TTC549 (cell line): Measurements from ENCODE around the gene LMO1.

Source experiments
- FAIRE-seq: peaks from 2 replicates; lab custom pipeline; 2012; peaks lifted over from hg19 to GRCh38; lab: Jason Lieb, UNC

Gene LMO1

DNA sequence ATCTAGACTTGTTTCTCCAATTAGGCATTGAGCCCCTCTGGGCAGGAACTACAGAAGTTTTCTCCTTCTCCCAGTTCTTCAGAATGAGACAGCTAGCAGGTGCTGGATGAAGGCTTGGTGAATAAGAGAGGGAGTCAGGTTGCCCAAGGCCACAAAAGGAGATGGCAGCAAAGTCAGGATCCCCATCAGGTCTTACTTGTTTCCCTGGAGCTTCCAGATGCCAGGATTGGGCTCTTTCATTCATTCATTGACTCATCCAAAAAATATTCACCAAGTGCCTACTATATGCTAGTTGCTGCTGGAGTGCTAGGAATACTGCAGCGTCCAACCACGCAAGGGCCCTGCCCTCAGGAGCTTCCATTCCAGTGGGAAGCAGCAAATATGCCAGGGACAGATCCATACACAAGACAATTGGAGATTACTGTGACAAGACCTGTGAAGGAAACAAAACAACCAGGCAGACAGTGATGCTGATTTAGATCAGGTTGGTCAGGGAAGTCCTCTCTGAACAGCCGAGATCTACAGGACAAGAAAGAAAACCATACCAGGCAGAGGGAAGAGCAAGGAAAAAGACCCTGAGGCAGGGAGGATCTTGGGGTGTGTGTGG, 24.6 kb upstream of the LMO1 start:
- no peak for FAIRE-seq

- no peak for FAIRE-seq
These were observed 24.0 kb upstream of the LMO1 start for GRCh38 chr11:8287703-8288102.

- FAIRE-seq, result no peak
These were observed 23.6 kb upstream of the LMO1 start for GRCh38 chr11:8287297-8287696.

- FAIRE-seq, result no peak
These were observed 23.2 kb upstream of the LMO1 start for GRCh38 chr11:8286886-8287285.

DNA sequence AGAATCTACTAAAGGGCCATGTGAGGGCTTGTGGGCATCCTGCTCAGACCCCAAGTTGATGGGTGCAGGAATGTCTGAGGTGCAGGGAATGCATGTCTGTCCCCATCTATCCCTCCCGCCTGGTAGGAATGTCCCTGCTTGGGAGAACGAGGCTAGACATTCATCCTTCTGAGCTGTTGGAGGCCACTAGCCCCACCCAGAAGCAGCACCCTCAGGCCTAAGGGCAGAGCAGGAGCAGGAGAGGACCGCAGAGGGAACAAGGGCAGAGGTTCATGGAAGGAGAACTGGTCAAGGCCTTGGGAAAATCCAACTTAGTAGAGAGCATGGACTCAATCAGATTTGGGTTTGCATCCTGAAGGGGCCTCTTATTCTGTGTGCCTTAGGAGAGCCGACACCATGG, 22.1 kb upstream of the LMO1 start:
- FAIRE-seq, result no peak

- no peak for FAIRE-seq
These were observed 21.6 kb upstream of the LMO1 start for GRCh38 chr11:8285228-8285627.

DNA sequence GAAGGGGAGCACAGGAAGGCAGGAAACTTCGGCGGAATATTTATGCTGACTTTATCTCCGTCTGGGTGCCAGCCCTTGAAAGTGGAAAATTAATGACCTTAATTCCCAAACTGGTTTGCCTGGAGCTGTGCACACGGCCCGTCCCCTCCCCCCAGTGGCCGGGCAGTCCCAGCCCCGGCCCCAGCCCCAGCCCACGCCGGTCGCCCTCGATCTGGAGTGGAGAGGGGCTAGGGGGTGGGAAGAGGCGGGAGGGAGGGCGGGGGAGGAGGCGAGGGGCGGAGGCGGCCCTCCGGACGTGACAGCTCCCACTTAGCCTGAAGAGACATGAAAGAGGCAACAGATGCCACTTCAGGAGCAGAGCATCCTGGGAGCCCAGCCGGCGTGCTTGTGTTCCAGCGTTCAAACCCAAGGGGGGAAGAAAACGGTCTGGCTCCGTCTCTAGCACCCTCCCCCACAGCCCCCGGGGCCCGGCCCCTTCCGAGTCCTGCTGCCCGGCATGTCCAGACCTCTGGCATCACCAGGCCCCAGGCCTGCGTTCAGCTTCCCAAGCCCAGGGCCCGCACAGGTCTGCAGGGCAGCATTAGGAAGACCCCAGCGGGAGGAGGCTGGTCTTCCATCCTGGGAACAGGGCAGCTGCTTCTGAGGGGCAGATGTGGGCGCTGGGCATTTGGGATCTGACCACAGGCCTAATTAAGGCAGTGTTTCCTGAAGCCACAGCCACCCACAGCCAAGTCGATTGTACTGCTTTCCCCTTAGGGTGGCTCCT, 20.0 kb upstream of the LMO1 start:
- FAIRE-seq, result no peak

DNA sequence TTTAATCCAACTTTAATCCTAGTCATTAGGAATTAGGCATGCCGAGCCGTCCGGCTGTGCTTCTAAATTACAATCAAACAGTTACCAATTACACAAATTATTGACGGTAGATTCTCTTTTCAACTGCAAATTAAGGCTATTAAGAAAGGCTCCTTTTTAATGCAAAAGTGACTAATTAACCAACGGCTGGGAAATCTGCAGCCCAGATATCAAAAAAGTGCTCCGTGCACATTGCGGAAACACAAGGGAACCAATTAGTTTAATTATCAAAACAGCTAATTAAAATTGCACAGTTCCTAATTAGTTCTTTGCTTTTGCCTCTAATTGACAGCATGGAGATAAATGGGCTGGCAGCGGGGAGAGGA, 19.4 kb upstream of the LMO1 start:
- no peak for FAIRE-seq

- FAIRE-seq, result no peak
These were observed 19.0 kb upstream of the LMO1 start for GRCh38 chr11:8282631-8283030.

GRCh38 chr11:8281266-8281665, 17.6 kb upstream of the LMO1 start:
- no peak for FAIRE-seq

DNA sequence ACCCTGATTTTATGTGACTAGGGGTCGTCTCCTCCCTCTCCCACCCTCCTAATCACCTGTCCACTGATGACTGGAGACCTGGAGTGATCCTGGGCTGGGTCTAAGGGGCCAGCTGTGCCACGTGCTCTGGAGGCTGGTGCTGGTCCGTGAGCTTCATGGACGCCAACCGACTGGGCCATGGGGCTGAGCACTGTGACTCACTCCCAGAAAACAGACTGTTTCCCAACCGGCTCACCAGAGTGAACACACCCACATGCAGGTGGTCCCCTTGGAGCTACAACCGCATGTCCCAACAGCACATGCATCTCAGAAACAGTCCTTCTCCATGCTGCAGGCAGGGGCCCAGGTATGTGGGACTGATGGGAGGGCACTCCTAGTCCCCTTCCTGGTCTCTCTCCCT, 14.0 kb upstream of the LMO1 start:
- no peak for FAIRE-seq

DNA sequence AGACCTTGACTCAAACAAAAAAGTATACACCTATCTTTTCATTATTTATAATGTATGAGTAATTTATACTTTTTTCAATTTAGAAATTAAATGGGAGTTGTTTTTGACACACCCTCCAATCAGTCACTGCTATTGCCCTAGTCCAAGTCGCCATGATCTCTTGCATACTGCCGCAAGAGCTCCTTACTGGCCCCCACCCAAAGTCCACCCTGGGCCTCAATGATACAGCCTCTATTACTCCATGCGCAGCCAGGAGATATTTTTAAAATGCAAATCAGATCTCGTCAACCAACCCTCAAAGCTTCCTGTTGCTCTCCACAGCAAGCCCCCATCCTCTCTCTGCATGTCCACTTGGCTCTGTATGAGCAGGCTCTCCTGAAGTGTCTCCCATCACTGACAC, 12.8 kb upstream of the LMO1 start:
- FAIRE-seq, result no peak

- no peak for FAIRE-seq
These were observed 9.6 kb upstream of the LMO1 start for GRCh38 chr11:8273287-8273686.

DNA sequence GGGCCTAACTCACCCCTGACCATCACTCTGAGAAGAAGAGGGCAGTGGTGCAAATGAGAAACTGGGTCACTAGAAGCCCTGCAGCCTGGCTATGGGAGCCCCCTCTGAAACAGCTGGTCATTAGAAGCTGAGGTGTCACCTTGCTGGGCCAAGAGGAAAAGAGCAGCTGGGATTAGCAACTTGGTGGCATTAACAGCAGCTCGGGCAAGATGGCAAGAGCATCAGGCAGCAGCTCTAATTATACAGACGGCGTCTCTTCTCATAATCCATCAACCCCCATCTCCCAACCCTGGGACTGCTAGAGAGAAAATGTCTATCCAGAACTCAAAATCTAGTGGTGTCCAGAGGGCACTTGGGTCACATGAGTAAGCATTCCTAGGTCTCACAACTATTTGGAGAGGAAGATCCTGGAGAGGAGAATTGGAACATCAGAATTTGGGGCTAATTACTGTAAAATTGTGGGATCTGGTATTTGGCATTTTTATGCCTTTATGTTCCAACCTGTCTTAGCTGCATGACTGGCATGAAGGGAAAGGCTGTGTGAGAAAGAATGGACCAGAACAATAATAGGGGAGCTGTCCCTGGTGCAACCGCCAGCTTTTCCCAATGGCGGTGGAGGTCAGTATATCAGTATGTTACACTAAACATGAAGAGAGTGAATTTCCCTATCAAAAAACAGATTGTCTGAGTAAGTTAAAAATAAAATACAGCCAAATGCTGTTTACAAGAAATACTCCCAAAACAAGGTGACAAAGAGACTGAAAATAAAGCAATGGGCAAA, 7.6 kb upstream of the LMO1 start:
- no peak for FAIRE-seq

- no peak for FAIRE-seq
These were observed 6.0 kb upstream of the LMO1 start for GRCh38 chr11:8269636-8270035.

DNA sequence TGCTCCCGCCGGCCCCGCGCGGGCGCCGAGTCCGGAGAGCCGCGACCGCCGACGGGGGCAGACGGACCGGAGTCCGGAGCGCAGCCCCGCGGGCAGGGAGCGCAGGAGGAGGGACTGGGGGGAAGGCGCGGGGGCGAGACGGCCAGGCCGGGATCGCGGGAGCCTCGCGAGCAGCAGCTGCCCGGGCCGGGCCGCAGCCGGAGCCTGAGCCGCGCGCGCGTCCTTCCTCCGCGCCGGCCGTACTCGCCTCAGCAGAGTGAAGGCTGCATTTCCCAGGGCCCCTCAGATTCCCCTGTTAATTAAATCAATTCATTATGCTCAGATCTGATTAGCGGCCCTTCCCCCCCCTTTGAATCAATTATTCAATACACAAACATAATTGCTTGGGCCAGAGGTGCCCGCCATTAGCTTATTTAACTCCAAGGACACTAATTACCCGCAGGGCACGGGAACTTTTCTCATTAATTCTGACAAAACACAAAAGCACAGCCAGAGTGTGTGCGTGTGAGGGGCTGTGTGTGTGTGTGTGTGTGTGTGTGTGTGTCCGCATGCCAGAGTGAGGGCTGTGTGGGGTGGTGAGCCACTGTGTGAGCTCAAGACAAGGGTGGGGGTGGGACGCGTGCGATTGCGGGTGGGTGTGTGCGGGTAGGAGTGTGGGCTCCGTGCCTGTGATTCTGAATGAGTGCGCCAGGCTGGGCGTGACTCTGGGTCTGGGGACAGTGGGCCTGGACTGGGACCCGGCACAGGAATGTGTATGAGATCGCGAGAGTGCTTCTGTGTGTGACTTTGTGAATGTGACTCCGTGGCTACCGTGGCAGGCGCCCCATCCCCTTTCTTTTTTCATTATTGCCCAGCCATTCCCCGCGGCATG, 5.1 kb upstream of the LMO1 start:
- no peak for FAIRE-seq

GRCh38 chr11:8267831-8268529, 4.3 kb upstream of the LMO1 start:
- no peak for FAIRE-seq

DNA sequence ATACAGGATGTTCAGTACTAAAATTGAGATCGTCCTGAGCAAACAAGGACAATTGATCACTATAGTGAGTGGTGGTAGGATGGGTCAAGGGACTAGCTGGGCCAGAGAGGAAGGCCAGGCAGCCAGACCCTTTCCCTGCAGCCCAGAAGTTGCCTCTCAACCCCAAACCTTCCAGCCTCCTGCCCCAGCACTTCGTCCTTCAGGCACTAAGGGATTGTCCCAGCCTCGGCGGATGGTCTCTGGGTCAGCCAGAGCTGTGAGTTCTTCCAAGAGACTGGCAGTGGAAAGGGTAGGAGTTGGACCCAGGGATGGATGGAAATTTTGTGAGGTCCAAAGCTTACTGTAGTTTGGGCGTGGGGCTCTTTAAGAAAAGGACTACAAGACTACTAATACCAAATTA, 3.6 kb upstream of the LMO1 start:
- no peak for FAIRE-seq

- FAIRE-seq, result no peak
These were observed 2.9 kb upstream of the LMO1 start for GRCh38 chr11:8266246-8267241.

DNA sequence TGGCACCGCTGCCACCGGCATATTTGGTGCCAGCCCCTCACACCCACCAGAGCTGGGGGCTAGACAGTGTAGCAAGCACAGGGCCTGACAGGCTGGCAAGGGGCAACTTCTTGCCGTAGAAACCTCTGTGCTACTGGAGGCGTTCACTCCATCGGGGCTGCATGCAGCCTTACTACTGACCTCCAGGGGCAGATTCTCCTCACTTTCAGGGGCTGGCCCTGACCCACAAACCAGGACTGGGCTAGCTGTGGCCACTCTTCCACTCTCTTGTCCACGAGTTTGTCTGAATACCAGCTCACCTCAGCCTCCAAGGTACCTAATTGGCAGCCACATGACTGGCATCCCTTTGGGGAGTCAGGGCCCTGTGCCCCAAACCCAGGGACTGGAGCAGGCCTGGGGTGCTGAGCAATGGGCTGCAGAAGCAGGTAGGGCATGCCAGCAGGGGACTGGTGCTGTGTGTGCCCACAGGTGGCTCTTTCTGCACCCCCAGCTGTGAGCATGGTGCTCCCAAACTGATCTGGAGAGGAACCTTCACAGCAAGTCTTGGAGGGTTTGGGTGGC, 2.1 kb upstream of the LMO1 start:
- FAIRE-seq, result no peak
